HG03460 (cell line): ENCODE data around the gene BAHCC1.

Experiments
- ATAC-seq: cut with Tn5 transposase; IDR thresholded peaks from one replicate; pipeline ENCODE4 v1.9.1; 2021; ENCODE audit not compliant: unreplicated experiment

BAHCC1 gene

DNA sequence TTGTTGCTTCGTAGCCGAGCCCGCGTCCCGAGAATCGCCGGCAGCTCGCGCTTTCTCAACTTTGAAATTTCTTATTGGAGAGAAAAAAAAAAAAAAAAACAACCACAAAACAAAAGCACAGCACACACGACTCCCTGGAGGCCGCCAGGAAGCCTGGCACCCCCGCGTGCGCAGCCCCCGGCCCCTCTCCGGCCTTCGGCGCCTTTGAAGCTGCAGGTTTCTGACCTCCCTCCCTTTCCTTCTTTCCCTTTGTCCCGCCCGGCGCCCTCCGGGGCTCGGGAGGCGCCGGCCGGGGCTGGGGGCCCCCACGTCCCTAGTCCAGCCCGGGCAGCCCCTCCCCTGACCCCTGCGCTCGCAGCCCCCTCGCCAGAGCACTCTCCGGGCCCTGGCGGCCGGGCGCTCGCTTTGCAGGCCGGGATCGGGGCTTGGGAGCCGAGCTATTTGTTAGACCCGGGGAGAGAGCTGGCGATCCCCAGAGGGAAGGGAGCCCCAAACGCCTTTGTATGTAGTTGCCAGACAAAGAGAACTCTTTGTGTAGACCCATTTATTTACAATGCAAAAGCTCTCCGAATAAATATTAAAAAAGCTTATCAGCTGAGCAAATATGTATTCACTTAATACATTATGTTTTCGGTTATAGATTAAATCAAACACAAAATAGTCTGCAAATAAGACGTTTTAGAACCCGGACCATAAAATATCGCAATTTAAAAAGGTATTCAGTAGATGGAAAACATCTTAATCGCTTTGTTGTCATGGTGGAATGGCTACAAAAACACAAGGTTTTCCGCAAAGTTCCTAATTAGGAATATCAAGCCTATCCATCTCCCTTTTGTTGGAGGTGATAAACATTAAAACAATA is 2.3 kb downstream of the BAHCC1 start:
- no peak for ATAC-seq

DNA sequence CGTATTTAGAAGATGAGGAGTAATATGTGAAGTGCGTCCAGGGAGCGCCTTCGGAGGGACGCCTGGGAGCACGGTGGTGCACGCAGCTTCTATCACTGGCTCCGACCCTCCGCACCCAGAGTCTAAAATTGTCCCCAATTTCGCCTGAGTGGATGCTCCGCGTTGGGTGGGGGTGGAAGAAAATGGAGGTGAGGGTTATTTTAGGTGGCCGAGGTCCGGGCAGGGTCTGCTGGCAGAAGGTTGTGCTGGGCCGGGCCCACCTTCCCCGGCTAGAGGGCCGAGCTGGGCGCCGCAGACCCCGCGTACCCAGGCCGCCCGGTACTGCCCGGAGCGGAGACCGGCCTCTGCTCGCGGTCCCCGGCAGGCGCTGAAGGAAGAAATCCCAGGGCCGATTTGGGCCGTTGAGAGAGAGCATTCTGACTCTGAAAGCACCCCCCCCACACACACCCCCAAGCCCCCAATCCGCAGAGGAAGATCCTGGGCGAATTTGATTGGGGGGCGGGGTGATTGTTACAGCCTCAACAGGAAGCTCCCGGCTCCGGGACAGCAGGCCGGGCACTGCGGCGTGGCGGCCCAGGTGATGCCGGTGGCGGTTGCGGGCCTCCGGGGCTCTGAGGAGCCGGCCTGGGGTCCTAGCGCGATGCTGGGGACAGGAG is 3.0 kb downstream of the BAHCC1 start:
- no peak for ATAC-seq

DNA sequence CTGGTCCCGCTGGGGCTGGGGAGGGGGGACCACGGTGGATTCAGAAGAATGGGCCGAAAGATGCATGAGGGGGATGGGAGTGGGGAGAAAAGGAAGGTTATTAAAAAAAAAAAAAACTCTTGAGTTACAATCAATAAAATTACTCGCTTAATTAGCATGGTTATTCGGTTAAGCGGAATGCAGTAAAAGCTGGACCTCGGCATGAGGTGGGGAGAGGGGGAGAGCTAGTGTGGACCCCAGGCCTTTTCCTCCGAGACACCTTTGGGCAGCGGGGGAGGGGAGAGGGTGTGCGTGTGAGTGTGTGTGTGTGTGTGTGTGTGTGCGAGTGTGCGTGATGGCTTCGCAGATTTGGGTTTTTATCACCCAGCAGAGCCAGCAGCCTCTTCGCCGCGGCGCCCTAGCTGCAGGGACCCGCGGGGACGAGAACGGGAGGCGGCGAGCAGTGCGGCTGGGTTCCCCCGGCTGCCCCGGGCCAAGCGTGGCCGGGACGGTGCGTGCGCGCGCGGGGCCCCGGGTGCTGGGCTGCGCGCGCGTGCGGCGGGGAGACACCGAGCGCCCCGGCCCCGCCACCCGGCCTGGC is 3.7 kb downstream of the BAHCC1 start:
- no peak for ATAC-seq

DNA sequence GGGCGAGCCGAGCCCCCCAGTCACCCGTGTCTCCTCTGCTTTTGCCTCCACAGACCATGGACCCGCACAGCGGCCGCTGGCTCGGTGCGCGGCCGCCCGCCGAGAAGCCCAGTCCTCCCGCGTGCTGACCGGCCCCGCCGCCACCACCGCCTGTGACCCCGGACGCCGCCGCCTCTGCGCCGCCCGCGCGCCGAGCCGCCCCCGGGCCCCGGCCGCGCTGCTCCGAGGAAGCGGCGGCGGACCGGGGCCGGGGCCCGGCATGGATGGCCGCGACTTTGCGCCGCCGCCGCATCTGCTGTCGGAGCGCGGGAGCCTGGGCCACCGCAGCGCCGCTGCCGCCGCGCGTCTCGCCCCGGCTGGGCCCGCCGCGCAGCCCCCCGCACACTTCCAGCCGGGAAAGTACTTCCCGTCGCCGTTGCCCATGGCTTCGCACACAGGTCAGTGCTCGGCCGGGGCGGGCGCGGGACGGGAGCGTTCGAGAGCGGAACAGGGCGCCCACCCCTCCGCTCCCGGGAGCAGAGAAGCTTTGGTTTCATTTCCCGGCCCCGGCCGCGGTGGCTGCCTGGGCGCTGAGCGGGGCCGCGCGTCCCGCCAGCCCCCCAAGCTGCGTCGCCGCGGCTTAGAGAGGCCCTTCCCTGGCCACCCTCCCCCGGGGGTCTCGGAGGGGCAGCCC is 4.4 kb downstream of the BAHCC1 start:
- ATAC-seq = no peak

DNA sequence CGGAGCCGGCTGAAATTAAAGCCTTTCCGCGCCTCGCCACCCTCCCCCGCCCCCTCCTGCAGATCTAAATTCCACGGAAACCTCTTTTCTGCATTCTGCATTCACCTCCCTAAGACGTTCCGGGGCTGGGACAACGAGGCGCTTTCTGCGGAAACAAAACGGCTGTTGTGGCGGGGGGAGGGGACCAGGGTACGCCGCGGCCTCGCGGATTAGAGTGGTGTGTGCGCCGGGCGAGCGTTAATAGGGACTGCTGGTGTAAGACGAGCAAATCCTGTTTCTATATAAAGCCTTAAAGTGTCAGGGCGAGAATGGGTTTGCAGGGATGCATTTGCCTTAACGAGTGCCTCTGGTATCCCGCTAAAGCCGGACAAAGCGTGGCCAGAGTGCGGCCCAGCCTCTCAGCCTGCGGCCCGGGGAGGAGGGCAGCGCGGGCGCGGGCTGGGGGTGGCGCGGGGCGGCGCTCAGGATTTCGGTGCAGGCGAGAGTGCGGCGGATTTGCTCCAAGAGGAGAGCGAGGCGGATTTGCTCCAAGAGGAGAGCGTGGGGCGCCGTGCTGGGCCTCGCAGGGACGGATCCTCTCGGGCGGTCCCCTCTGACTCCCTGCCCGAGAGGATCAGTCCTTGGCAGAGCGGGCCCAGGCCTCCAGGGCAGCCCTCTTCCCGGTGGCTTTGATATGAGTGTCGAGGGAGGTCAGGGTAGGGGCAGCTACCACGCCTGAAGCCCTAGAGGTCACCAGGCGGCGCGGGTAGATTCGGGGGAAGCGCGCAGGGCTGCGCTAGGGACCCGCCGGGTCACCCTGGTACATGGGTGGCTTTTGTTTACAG is 5.1 kb downstream of the BAHCC1 start:
- no peak for ATAC-seq

DNA sequence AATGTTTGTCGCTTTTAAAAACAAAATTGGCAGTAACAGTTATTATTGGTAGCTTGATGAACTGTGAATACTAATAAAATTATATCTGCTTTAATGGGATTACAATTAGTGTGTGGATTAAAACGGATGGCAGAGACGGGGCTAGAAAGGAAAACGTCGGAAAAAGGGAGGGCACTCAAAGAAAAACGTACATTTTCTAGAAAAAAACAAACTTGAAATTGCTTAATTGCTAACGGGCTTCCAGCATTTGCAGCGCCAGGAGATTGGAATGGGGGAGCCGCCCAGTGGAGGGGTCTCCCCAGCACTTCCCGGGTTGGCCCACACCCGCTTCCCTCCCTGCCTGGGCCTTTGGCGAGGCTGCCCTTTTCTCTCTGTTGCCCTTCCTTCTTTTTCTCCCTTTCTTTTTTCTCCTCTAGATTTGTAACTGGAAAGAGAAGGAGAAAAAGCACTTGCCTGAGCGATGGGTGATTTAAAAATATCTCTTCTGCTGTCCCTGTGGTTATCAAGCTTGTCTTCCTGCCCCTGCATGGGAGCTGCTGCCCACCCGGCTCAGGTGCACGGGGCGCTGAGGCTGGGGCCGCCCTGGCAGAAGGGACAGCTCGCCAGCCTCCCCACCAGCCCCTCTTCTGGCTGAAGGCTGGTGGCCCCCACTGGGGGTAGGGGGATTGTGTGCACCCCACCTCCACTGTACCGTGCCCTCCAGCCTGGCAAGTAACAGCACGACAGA is 5.9 kb downstream of the BAHCC1 start:
- ATAC-seq = no peak

DNA sequence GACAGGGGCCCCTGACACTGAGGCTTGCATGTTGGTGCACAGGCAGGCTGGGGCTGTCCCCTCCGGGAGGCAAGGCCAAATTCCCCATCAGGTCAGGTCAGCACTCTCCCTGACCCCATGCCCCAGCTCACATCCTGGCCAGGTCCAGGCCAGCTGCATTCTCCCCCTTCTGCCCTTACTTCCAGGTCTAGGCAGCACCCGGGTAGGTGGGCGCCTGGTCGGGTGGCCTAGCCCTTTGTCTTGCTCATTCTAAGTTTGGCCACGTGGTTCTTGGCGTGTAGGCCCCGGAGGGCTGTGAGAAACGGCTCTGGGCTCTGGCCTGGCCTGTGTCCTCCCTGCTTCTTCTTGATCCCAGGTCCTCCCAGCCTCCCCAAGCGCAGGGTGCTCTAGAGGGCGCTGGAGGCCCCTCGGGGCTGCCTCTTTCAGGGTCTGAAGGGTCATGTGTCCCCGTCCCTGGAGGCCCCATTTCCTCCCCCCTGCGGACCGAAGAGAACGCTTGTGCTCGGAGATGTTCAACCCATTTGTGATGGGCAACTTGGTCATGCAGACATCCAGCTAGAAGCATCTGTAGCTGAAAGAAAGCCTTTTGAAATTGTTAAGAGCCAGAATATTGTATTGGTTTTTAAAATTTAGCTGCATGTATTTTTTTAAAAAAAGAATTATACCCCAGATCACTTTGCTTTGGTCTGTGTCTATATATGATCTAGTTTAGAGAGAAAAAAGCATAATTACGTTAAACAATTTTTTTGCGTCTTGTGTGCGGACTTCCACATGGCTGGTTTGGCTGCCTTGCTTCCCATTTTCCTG is 6.7 kb downstream of the BAHCC1 start:
- no peak for ATAC-seq

DNA sequence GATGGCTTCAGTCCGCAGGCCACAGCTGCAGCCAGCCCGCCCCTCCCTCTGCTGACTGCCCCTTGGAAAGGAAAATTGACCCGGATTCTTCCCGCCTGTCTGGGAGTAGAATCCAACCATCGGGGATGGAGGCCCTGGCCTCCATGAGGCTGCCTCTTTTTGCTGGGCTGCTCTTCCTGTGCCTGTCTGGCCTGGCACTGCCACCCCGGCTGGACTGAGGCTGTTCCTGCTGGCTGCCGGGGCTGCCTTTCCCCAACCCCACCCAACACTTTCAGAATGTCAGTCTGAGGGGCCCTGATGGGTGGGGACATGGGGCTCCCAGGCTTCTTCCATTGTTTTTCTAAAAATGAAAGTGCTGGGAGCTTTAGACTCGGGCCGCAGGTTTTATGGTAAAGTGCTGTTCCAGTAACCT is 7.3 kb downstream of the BAHCC1 start:
- ATAC-seq = no peak

DNA sequence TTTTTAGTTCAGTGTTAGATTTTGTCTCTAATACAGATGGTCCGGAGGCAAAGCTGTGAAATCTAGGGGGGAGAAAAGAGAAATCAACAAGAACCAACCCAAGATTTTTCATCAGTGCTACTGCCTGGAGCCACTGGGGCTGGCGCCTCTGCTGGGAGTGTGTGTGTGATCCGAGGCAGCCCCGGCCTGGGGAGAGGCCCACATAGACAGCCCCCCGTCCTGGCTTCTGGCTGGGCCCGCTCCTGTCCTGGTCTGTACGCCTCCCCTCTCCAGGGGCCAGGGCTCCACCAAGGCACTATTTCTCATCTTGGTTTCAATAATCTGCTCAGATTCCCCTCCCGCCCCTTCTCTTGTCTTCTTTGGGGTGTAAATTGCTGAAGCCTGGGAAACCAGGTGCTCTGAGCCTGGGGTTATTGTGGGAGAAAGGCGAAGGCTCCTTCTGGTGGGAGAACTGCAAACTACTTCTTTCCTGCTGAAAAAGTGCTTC is 7.8 kb downstream of the BAHCC1 start:
- no peak for ATAC-seq

DNA sequence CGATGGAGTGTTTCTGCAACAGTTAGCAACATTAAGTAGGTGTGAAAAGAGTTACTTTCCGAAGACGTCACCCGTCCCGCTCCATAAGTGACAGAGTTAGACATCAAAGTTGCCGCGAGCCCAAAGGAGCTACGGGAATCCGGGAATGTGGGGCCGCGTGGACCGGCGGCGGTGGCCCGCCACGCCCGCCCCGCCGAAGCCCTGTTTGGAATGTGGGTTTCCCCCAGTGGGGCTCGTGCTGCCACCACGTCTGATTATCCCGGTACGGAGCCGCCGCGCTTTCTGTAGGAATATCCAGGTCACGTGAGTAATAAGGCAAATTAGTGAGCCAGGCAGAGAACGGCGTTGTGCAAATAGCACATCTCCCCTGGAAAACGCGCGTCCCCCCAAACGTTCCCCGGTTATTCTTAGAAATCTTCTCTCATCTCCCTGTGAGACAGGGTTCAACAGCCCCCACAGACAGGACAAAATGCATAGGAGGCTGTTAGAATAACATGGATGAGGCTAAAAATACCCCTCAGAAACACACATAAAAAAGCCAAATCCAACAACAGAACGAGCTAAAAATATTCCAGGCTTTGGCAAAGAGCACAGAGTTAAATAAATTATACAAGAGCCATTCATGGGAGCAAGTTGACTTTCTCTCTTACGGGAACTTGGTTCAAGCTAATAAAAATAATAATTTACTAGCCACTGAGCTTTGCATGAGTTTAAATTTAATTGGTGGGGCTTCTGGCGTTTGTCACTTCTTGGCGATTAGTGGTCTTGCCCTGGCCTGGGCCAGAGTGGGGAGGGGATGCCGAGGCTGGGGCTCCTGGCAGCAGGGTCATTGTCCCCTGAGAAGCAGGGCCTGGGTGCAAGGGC is 8.6 kb downstream of the BAHCC1 start:
- no peak for ATAC-seq

DNA sequence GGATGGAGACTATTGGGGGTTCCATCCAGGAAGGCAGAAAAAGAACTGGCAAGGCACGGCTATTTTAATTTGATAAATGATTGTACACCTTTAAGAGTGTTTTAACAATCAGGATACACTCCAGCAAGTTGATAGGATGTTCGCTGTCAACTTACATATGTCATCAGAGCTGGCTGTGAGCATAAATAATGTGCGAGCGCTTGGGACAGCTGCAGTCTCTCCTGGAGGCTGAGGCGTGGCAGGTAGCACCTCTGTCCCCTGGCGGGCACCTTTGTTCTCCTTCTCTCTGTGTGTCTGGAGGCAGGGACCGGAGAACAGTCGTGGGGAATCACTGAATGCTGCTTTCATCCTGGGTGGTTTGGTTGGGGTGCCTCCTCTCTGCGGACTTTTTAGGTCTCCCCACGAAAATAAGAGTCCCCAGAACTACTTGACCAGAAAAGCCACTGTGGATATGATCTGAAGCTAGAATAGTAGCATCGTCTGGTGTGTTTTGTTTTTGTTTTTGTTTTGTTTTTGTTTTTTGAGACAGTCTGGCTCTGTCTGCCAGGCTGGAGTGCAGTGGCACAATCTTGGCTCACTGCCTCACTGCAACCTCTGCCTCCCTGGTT is 9.4 kb downstream of the BAHCC1 start:
- ATAC-seq = no peak

DNA sequence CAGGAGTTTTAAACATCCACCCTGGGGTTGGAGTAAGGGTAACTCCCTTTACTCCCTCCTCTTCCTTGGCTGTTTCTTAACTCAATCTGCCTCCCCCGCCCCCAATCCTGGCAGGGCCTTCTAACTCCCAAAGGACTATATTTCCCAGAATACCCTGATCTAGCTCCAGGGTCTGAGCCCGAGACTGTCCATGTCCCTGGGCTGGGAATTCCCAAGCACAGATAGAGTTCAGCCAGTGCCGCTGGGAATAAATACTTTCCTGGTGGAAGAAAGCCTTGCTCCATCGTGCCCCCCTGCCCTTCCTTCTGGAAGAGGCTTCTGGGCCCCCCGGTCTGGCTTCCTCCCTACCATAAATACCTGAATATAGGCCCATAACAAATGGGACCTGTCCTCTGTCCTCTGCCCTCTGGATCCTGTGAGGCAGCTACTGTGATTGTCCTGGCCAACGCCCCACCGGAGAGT is 10.2 kb downstream of the BAHCC1 start:
- ATAC-seq = no peak

DNA sequence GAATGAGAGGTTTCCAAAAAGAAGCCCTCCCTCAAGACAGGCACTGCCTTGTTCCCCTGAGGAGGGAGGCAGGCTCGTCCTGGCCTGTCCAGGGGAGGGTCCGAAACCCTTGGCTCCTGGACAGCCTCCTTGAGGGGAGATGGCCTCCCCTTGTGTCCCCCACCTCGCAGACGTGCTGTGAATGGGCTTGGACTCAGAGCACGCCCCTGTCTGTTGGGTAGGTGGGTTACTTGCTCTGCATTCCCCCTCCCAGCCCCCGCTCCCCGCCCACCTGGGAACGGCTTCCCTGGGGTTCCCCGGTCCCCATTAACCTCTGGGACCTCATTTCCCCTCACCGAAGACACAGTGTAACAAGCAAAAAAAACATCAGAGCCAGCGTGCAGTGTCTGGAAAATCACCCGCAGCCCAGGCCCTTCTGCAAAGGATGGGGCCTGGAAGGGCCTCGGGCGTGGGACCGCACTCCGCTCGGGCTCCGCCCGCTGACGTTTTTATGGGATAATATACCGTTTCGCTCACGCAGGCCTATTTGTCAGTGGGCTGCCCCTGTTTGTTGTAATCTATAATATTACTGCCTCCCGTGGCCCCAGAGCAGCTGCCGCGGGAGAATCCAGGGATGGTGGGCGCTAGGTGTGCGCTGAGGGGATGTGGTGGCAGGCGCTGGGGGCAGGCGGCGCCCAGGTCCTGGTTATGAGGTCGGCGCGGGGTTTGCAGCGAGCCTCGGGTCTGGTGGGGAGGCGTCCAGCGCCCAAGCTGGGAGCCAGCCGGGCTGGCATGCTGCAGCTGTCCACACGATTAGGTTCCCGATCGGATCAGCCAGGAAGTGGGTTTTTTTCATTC is 11.1 kb downstream of the BAHCC1 start:
- no peak for ATAC-seq

DNA sequence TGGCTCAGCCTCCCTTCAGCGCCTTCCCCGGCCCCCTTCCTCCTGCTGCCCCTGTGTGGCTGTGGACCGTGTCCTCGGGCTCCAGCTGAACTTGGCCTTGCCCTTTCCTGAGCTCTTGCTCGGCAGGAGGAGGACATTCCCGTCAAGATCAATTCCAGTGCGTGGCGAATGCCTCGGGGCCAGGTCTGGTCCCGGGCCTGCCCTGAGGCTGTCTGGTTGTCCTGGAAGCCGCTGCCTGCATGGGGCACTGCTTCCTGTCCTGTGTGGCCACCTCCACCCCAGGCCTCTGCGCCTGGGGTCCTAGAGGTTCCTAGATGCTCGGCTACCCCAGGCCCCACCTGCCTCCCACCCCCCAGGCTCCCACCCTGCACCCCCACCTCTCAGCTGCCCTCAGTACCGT is 12.8 kb downstream of the BAHCC1 start:
- ATAC-seq = no peak

DNA sequence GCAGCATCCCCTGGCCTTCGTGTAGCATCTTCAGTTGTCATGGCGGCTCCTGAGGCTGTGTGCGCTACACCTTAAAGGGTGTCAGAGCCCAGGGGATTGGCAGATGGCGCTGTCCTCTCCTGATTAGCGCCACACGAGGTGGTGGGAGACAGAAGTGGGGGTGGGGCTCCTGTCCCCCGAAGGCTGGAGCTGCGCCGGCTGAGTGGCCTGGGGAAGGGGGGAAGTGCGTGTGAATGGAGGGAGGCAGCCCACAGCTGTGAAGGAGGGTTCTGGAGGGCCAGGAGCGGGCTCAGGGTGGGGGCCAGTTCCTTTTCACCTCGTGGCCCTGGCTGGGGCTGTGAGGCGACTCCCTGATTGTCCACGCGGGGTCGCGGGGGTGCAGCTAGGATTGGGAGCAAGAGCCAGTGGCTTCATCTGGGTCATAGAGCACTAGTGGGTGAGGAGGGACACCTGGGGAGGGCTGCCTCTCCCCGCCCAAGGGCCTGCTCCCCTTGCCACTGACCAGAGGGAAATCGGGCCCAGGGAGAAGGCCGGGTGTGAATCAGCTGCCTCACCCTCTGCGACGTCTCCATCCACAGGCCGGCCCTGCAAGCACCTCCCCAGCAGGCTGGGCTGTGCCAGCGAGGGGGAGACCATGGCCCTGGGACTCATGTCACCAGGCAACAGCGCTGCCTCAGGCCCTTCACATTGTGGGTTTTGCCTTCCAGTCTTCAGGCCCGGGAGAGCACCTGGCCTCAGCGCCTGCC is 14.1 kb downstream of the BAHCC1 start:
- no peak for ATAC-seq

DNA sequence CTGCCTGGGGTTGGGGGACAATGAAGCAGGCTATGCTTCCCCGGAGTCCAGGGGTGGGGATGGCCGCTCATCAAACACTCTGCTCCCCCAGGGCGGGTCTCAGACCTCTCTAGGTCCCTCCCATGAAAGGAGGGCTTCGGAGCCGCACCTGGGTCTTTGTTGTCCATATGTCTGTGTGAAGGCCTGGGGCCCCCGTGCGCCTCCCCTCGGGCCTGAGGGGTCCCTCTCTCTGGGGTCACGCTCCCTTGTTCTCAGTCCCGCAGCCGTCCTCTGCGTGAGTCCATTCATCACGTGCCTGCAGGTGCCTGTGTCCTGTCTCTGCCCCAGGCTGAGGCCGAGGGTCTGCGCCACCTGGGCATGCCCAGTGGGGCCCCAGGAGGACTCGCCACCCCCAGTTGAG is 15.6 kb downstream of the BAHCC1 start:
- no peak for ATAC-seq
